Thymus (tissue), 11 donors: ENCODE results near the gene SYNDIG1. TPM values are rescaled to one million over a fixed set of nuclear protein-coding genes. Genes with fewer than 3 reads are reported as not detected.

Experiments
- DNase-seq, 9 donors: peaks; one replicate each; pipeline ENCODE4 v3.0.0-alpha.2; 2013; ENCODE audit warnings: low spot score in 9 of 9, low read depth in 6 of 9, missing footprints in 1 of 9
- H3K27ac ChIP-seq, 2 donors: one replicate each; pipeline ENCODE4 v1.5.1; 2013; ENCODE audit warnings: control low read depth in 1 of 2, low read depth in 1 of 2, low read length in 1 of 2, mild to moderate bottlenecking in 1 of 2, moderate library complexity in 1 of 2
- H3K27me3 ChIP-seq, 2 donors: one replicate each; pipeline ENCODE4 v1.5.1; 2013; ENCODE audit warnings: low read length in 1 of 2; ENCODE audit not compliant: control insufficient read depth in 2 of 2, insufficient read depth in 1 of 2
- H3K36me3 ChIP-seq, 2 donors: one replicate each; pipeline ENCODE4 v1.5.1; 2013; ENCODE audit warnings: low read length in 1 of 2, mild to moderate bottlenecking in 1 of 2, moderate library complexity in 1 of 2; ENCODE audit not compliant: control insufficient read depth in 2 of 2, insufficient read depth in 2 of 2
- H3K4me1 ChIP-seq, 2 donors: one replicate each; pipeline ENCODE4 v1.5.1; 2013; ENCODE audit warnings: low read length in 2 of 2; ENCODE audit not compliant: control insufficient read depth in 2 of 2, insufficient read depth in 2 of 2
- H3K4me3 ChIP-seq, 2 donors: one replicate each; pipeline ENCODE4 v1.5.1; 2013; ENCODE audit warnings: low read length in 2 of 2, control low read depth in 1 of 2, mild to moderate bottlenecking in 1 of 2
- H3K9me3 ChIP-seq, 2 donors: one replicate each; pipeline ENCODE4 v1.5.1; 2013; ENCODE audit warnings: low read length in 1 of 2, mild to moderate bottlenecking in 1 of 2; ENCODE audit not compliant: control insufficient read depth in 2 of 2, insufficient read depth in 1 of 2
- whole genome bisulfite sequencing: extraction: QIAGEN DNeasy Blood & Tissue Kit; methylation state at CpG from one replicate; pipeline ENCODE4 v1.1.7; 2013; 5-methylcytosine and 5-hydroxymethylcytosine counted together
- polyA plus RNA-seq: library from polyadenylated mRNA; stranded (reverse); fragments of 200-250 nt; gene quantifications from one replicate; pipeline ENCODE4 v1.2.3, GENCODE V29; 2013
- total RNA-seq: library from RNA; stranded (reverse); fragments of 120-200 nt; gene quantifications from one replicate; pipeline ENCODE4 v1.2.4, GENCODE V29; 2013
- donor health status: healthy.

The SYNDIG1 gene
- total and polyA plus RNA-seq, 2 donors = 0.41 to 3.2 TPM

GRCh38 chr20:24597051-24597450 lies 127.6 kb downstream of the SYNDIG1 start:
- no peak overlapping the region for H3K4me3 ChIP-seq
- H3K27me3 ChIP-seq = no peaks in the 10 kb centered on the region
- DNase-seq = no peak
- no peaks in the 10 kb centered on the region for H3K4me1 ChIP-seq
- no peaks in the 10 kb centered on the region for H3K9me3 ChIP-seq
- 94% methylated on average over 5 of the region's 5 CpGs for WGBS
- no peak overlapping the region for H3K27ac ChIP-seq
- H3K36me3 ChIP-seq = no peaks in the 10 kb centered on the region

- H3K9me3 ChIP-seq = no peaks in the 10 kb centered on the region
- DNase-seq = no peak
- 96% methylated on average over 2 of the region's 2 CpGs for WGBS
- H3K36me3 ChIP-seq = no peaks in the 10 kb centered on the region
- H3K4me3 ChIP-seq = no peak overlapping the region
- H3K27ac ChIP-seq = no peak overlapping the region
- H3K27me3 ChIP-seq = no peaks in the 10 kb centered on the region
- no peaks in the 10 kb centered on the region for H3K4me1 ChIP-seq
Observed at GRCh38 chr20:24598346-24598745, 128.9 kb downstream of the SYNDIG1 start.

- Histone ChIP-seq H3K27me3 (no peaks in the 10 kb centered on the region), H3K9me3 (no peaks in the 10 kb centered on the region), H3K4me1 (no peaks in the 10 kb centered on the region), H3K27ac (no peak overlapping the region), H3K4me3 (no peak overlapping the region), H3K36me3 (no peaks in the 10 kb centered on the region)
- no peak for DNase-seq
Observed at GRCh38 chr20:24598996-24599395, 129.6 kb downstream of the SYNDIG1 start.

GRCh38 chr20:24600012-24600411 lies 130.6 kb downstream of the SYNDIG1 start:
- H3K27me3 ChIP-seq = no peaks in the 10 kb centered on the region
- DNase-seq = no peak
- H3K36me3 ChIP-seq = no peaks in the 10 kb centered on the region
- H3K27ac ChIP-seq = no peak overlapping the region
- H3K4me1 ChIP-seq = no peaks in the 10 kb centered on the region
- 86% methylated on average over 3 of the region's 3 CpGs for WGBS
- H3K9me3 ChIP-seq = no peaks in the 10 kb centered on the region
- no peak overlapping the region for H3K4me3 ChIP-seq

- no peaks in the 10 kb centered on the region for H3K4me1 ChIP-seq
- H3K9me3 ChIP-seq = no peaks in the 10 kb centered on the region
- H3K4me3 ChIP-seq = no peak overlapping the region
- no peak for DNase-seq
- 96% methylated on average over 8 of the region's 8 CpGs for WGBS
- no peaks in the 10 kb centered on the region for H3K27me3 ChIP-seq
- H3K36me3 ChIP-seq = no peaks in the 10 kb centered on the region
- no peak overlapping the region for H3K27ac ChIP-seq
Observed at GRCh38 chr20:24603454-24603853, 134.0 kb downstream of the SYNDIG1 start.

GRCh38 chr20:24604966-24605665 lies 135.7 kb downstream of the SYNDIG1 start:
- Histone ChIP-seq H3K36me3 (no peaks in the 10 kb centered on the region), H3K9me3 (no peaks in the 10 kb centered on the region), H3K27ac (no peak overlapping the region), H3K27me3 (no peaks in the 10 kb centered on the region), H3K4me3 (no peak overlapping the region), H3K4me1 (no peaks in the 10 kb centered on the region)
- no peak for DNase-seq
- 95% methylated on average over 4 of the region's 4 CpGs for WGBS

GRCh38 chr20:24605937-24606455 lies 136.6 kb downstream of the SYNDIG1 start:
- DNase-seq = no peak
- Histone ChIP-seq H3K27me3 (no peaks in the 10 kb centered on the region), H3K27ac (no peak overlapping the region), H3K4me1 (no peaks in the 10 kb centered on the region), H3K9me3 (no peaks in the 10 kb centered on the region), H3K36me3 (no peaks in the 10 kb centered on the region), H3K4me3 (no peak overlapping the region)
- 95% methylated on average over 4 of the region's 4 CpGs for WGBS

GRCh38 chr20:24607402-24607801 lies 138.0 kb downstream of the SYNDIG1 start:
- Histone ChIP-seq H3K4me3 (no peak overlapping the region), H3K27me3 (no peaks in the 10 kb centered on the region), H3K36me3 (no peaks in the 10 kb centered on the region), H3K4me1 (no peaks in the 10 kb centered on the region), H3K9me3 (no peaks in the 10 kb centered on the region), H3K27ac (no peak overlapping the region)
- WGBS = 98% methylated on average over 12 of the region's 12 CpGs
- DNase-seq = no peak

- peaks cover 13 to 14% of the 10 kb centered on the region in 2 donors for H3K4me1 ChIP-seq
- no peaks in the 10 kb centered on the region for H3K36me3 ChIP-seq
- no peak overlapping the region for H3K27ac ChIP-seq
- H3K9me3 ChIP-seq = no peaks in the 10 kb centered on the region
- H3K4me3 ChIP-seq = no peak overlapping the region
- DNase-seq = no peak
- no peaks in the 10 kb centered on the region for H3K27me3 ChIP-seq
- WGBS = 95% methylated on average over 9 of the region's 9 CpGs
Observed at GRCh38 chr20:24608926-24609667, 139.7 kb downstream of the SYNDIG1 start.
